ENCODE results near the gene CALML5. TPM values are rescaled to one million over a fixed set of nuclear protein-coding genes. Genes with fewer than 3 reads are reported as not detected.

Gene CALML5
- total and polyA plus RNA-seq, 9 of the 15 experiments (the other 6 are each of a cell fraction or from before 2014, with no cell fraction given): not detected

- in situ Hi-C loops (cut with MboI): no loop called here
- Histone ChIP-seq H3K4me1 (replicated peaks in 1 of 2; ENCODE audit: control insufficient read depth in 2 of 2, insufficient read depth in 2 of 2, low read length in 2 of 2) (peaks cover 15 to 44% of the 10 kb centered on the region in 2 experiments), H3K27me3 (ENCODE audit: control insufficient read depth in 2 of 2, insufficient read depth in 2 of 2, low read length in 2 of 2) (peaks cover 0 to 23% of the 10 kb centered on the region in 2 experiments; a peak in 3 of 5 replicates), H3K36me3 (ENCODE audit: control insufficient read depth, insufficient read depth, low read length) (no peaks in the 10 kb centered on the region), H3K27ac (ENCODE audit: extremely low read depth, low read depth, low read length) (no peak overlapping the region), H3K9me1 (ENCODE audit: control insufficient read depth, insufficient read depth, low read length) (no peaks in the 10 kb centered on the region), H3K9me3 (replicated peaks; ENCODE audit: control insufficient read depth, insufficient read depth, low read depth, low read length) (no peaks in the 10 kb centered on the region), H3K4me2 (ENCODE audit: insufficient read depth, low read length) (no peak overlapping the region), H3K79me2 (ENCODE audit: control insufficient read depth, insufficient read depth, low read length) (no peaks in the 10 kb centered on the region), H4K20me1 (replicated peaks; ENCODE audit: control insufficient read depth, insufficient read depth, low read length) (no peaks in the 10 kb centered on the region; the same call in 1 of the 2 replicates), H3K9ac (ENCODE audit: insufficient read depth in 1 of 2, low read depth in 2 of 2, low read length in 2 of 2) (no peak overlapping the region; a peak in 1 of 4 replicates), H2AFZ (ENCODE audit: low read depth, low read length) (no peak overlapping the region), H3K4me3 (no peak overlapping the region)
- no peak for TF ChIP-seq ZNF668 (CRISPR knock-in tag; IDR thresholded peaks at IDR 0.05)
- no peak for TF ChIP-seq ZNF766 (CRISPR knock-in tag; conservative IDR thresholded peaks at IDR 0.05)
- TF ChIP-seq FOXM1 (IDR thresholded peaks at IDR 0.05; ENCODE audit: low read depth): no peak
- no peak for TF ChIP-seq FOXM1 (CRISPR knock-in tag; IDR thresholded peaks at IDR 0.05; ENCODE audit: low read depth)
- TF ChIP-seq TCF7L2 (IDR thresholded peaks at IDR 0.05; ENCODE audit: low read depth, low read length): no peak
- FAIRE-seq (no peak), DNase-seq (ENCODE audit: extremely low read depth in 1 of 4, low spot score in 3 of 4) (no peak), ATAC-seq (no peak)
- BruUV-seq (replicated peaks): no TSS peak
- intact Hi-C loops (cut with micrococcal nuclease): no loop called here
- ChIA-PET CTCF (ENCODE audit: low intra/inter-chr PET ratio) (no interaction called here), POLR2A (interaction anchor here (0.6 to 2.1 kb wide), 5 partner anchors 10 to 464 kb away, joined by 3 to 8 read pairs (median 3); no protein-coding TSS in a partner anchor)
- 21% methylated on average over 7 of the region's 7 CpGs for WGBS (ENCODE audit: insufficient coverage, low coverage, missing lambda C conversion rate)
Observed at GRCh38 chr10:5500162-5500670, 846 bp upstream of the CALML5 start.
